HepG2 (cell line): ENCODE data around the gene JMJD8. TPM values are rescaled to one million over a fixed set of nuclear protein-coding genes. Genes with fewer than 3 reads are reported as not detected.

Experiments
- MTF2 ChIP-seq: sonication (generic); formaldehyde crosslinking; IDR thresholded peaks from 2 replicates; pipeline ENCODE4 v1.5.0; 2020; ENCODE audit warnings: missing genetic modification reagents, borderline replicate concordance
- PCBP1 ChIP-seq: fragments of 200-400 bp; formaldehyde crosslinking; IDR thresholded peaks from 2 replicates; pipeline ENCODE4 v1.6.1; 2017; ENCODE audit warnings: mild to moderate bottlenecking, low read depth, low read length, borderline replicate concordance
- SKI ChIP-seq: fragments of 450-650 bp; IDR thresholded peaks from one replicate; pipeline ENCODE4 v1.6.1; 2018; ENCODE audit warnings: mild to moderate bottlenecking; ENCODE audit not compliant: partially characterized antibody
- TBX2 ChIP-seq: sonication (generic); formaldehyde crosslinking; IDR thresholded peaks from 2 replicates; pipeline ENCODE4 v1.5.0; 2020; ENCODE audit warnings: missing genetic modification reagents, mild to moderate bottlenecking, borderline replicate concordance
- TCF12 ChIP-seq, 2 experiments: fragments of 450-650 bp in 1 of 2; sonication (generic) in 1 of 2; formaldehyde crosslinking in 1 of 2; IDR thresholded peaks; 2 replicates each; pipeline versions ENCODE4 v1.6.1 to v1.8.0; 2017 to 2022; ENCODE audit warnings: antibody characterized with exemption in 1 of 2, mild to moderate bottlenecking in 1 of 2, missing genetic modification reagents in 1 of 2, moderate library complexity in 1 of 2
- XRCC5 ChIP-seq: fragments of 200-400 bp; formaldehyde crosslinking; optimal IDR thresholded peaks from 2 replicates; pipeline ENCODE3; 2017; ENCODE audit warnings: mild to moderate bottlenecking, low read length
- ZFP41 ChIP-seq: sonication (generic); formaldehyde crosslinking; IDR thresholded peaks from 2 replicates; pipeline ENCODE4 v1.4.0; 2020; ENCODE audit warnings: mild to moderate bottlenecking, missing genetic modification reagents, borderline replicate concordance
- ZNF256 ChIP-seq: sonication (generic); formaldehyde crosslinking; conservative IDR thresholded peaks from 2 replicates; pipeline ENCODE4 v1.4.0; 2020; ENCODE audit warnings: missing genetic modification reagents
- ZNF382 ChIP-seq: sonication (generic); formaldehyde crosslinking; IDR thresholded peaks from 2 replicates; pipeline ENCODE4 v1.5.0; 2020; ENCODE audit warnings: missing genetic modification reagents, mild to moderate bottlenecking, borderline replicate concordance
- ZNF563 ChIP-seq: sonication (generic); formaldehyde crosslinking; IDR thresholded peaks from 2 replicates; pipeline ENCODE4 v1.8.0; 2022; ENCODE audit warnings: mild to moderate bottlenecking, moderate library complexity, missing genetic modification reagents
- ZNF564 ChIP-seq: sonication (generic); formaldehyde crosslinking; IDR thresholded peaks from 2 replicates; pipeline ENCODE4 v1.8.1; 2023; ENCODE audit warnings: mild to moderate bottlenecking, missing genetic modification reagents
- ZNF777 ChIP-seq: sonication (generic); formaldehyde crosslinking; IDR thresholded peaks from 2 replicates; pipeline ENCODE4 v1.4.0; 2020; ENCODE audit warnings: missing genetic modification reagents
- ZNF788 ChIP-seq: sonication (generic); formaldehyde crosslinking; IDR thresholded peaks from 2 replicates; pipeline ENCODE4 v1.5.0; 2020; ENCODE audit warnings: mild to moderate bottlenecking, missing genetic modification reagents, borderline replicate concordance
- polyA plus RNA-seq, 8 experiments: library from polyadenylated mRNA; depleted of rRNA in 3 of 8; stranded (reverse) in 7 of 8; unstranded in 1 of 8; fragments of >200 nt; fragmentation: Illumina TruSeq in 4 of 8; extraction: Trizol in 4 of 8; gene quantifications; 2 replicates each; pipeline versions ENCODE4 v1.2.1 to v1.2.3, GENCODE V29; 2011 to 2016; ENCODE audit warnings: low read depth in 4 of 8, missing spikeins in 1 of 8, mixed read lengths in 1 of 8; ENCODE audit not compliant: insufficient read depth in 1 of 8
- total RNA-seq, 5 experiments: library from RNA; depleted of rRNA; stranded (reverse); fragments of >200 nt; fragmentation: Illumina TruSeq; extraction: Trizol; gene quantifications; 2 replicates each; pipeline ENCODE4 v1.2.3, GENCODE V29; 2016; ENCODE audit warnings: low read depth in 1 of 5
- TF ChIP-seq, protein P1 (sequence below): sonication (generic); formaldehyde crosslinking; IDR thresholded peaks from 2 replicates; pipeline ENCODE4 v1.5.0; 2020; ENCODE audit warnings: missing genetic modification reagents, mild to moderate bottlenecking, borderline replicate concordance
- TF ChIP-seq, protein P2 (sequence below): sonication (generic); formaldehyde crosslinking; IDR thresholded peaks from 2 replicates; pipeline ENCODE4 v1.8.1; 2022; ENCODE audit warnings: mild to moderate bottlenecking, missing genetic modification reagents
- TF ChIP-seq, protein P3 (sequence below): sonication (generic); formaldehyde crosslinking; IDR thresholded peaks from 2 replicates; pipeline ENCODE4 v1.4.0; 2020; ENCODE audit warnings: missing genetic modification reagents
- TF ChIP-seq, protein P4 (sequence below): sonication (generic); formaldehyde crosslinking; IDR thresholded peaks from 2 replicates; pipeline ENCODE4 v1.4.0; 2020; ENCODE audit warnings: missing genetic modification reagents, mild to moderate bottlenecking, borderline replicate concordance

Gene JMJD8
- total and polyA plus RNA-seq, 2 of the 13 experiments (the other 11 are each of a cell fraction or from before 2014, with no cell fraction given): 2.6 to 11.8 TPM

DNA sequence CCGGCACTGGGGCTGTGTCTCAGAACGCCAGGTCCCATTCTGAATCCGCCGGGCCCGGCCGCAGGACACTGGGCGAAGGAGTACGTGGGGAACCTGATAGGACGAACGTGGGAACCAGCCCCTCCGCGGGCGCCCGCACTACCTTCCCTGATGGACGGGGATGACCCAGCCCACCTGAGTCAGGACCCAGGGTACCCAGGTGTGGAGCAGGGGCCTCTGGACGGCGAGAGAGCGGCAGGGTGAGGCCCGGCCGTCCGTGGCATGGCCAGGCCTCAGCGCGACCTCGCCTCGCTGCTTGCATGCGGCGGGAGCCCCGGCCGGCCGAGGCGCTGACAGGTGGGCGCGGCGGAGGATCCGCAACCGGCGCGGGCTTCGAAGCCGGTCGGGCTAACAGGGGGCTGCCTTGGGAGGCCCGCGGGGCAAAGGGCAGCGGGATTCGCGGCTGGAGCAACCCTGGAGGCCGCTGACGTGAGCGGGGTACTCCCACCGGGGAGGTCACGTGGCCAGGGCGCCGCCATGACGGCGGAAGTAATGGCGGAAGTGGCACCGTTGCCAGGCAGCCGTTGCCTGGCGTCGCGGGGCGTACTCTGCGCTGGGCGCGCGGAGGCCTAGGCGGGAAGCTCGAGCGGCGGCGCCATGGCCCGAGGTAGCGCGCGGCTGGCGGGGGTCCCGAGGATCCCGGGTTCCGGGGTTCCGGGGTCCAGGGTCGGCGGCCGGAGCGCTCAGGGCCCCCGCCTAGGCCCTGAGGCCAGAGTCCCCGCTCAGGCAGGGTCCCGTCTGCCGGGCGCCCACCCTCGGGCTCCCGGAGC, 35.1 kb downstream of the JMJD8 start, which contains the start of gene WDR90 (continued):
- TF ChIP-seq, protein P1, sequence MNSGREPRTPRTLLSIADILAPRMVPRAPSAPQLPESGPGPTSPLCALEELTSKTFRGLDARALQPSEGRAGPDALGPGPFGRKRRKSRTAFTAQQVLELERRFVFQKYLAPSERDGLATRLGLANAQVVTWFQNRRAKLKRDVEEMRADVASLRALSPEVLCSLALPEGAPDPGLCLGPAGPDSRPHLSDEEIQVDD (CRISPR knock-in tag): peak; percentile 76; the same call in 1 of the 2 replicates
- TF ChIP-seq ZFP41 (CRISPR knock-in tag): 0 out of 2 replicates have a peak, but pooled peaks have one; percentile 32
- TF ChIP-seq, protein P2, sequence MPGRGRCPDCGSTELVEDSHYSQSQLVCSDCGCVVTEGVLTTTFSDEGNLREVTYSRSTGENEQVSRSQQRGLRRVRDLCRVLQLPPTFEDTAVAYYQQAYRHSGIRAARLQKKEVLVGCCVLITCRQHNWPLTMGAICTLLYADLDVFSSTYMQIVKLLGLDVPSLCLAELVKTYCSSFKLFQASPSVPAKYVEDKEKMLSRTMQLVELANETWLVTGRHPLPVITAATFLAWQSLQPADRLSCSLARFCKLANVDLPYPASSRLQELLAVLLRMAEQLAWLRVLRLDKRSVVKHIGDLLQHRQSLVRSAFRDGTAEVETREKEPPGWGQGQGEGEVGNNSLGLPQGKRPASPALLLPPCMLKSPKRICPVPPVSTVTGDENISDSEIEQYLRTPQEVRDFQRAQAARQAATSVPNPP (CRISPR knock-in tag): 0 out of 2 replicates have a peak, but pooled peaks have one; percentile 60
- no peak for TF ChIP-seq TCF12 (IDR thresholded peaks at IDR 0.05)
- TF ChIP-seq TCF12 (CRISPR knock-in tag; IDR thresholded peaks at IDR 0.05): peak; percentile 80; the same call in 1 of the 2 replicates
- TF ChIP-seq, protein P3, sequence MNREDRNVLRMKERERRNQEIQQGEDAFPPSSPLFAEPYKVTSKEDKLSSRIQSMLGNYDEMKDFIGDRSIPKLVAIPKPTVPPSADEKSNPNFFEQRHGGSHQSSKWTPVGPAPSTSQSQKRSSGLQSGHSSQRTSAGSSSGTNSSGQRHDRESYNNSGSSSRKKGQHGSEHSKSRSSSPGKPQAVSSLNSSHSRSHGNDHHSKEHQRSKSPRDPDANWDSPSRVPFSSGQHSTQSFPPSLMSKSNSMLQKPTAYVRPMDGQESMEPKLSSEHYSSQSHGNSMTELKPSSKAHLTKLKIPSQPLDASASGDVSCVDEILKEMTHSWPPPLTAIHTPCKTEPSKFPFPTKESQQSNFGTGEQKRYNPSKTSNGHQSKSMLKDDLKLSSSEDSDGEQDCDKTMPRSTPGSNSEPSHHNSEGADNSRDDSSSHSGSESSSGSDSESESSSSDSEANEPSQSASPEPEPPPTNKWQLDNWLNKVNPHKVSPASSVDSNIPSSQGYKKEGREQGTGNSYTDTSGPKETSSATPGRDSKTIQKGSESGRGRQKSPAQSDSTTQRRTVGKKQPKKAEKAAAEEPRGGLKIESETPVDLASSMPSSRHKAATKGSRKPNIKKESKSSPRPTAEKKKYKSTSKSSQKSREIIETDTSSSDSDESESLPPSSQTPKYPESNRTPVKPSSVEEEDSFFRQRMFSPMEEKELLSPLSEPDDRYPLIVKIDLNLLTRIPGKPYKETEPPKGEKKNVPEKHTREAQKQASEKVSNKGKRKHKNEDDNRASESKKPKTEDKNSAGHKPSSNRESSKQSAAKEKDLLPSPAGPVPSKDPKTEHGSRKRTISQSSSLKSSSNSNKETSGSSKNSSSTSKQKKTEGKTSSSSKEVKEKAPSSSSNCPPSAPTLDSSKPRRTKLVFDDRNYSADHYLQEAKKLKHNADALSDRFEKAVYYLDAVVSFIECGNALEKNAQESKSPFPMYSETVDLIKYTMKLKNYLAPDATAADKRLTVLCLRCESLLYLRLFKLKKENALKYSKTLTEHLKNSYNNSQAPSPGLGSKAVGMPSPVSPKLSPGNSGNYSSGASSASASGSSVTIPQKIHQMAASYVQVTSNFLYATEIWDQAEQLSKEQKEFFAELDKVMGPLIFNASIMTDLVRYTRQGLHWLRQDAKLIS: no peak; the same call in 1 of the 2 replicates
- TF ChIP-seq ZNF382 (CRISPR knock-in tag): no peak
- TF ChIP-seq ZNF777 (CRISPR knock-in tag): peak; percentile 39; the same call in 1 of the 2 replicates
- TF ChIP-seq, protein P4, sequence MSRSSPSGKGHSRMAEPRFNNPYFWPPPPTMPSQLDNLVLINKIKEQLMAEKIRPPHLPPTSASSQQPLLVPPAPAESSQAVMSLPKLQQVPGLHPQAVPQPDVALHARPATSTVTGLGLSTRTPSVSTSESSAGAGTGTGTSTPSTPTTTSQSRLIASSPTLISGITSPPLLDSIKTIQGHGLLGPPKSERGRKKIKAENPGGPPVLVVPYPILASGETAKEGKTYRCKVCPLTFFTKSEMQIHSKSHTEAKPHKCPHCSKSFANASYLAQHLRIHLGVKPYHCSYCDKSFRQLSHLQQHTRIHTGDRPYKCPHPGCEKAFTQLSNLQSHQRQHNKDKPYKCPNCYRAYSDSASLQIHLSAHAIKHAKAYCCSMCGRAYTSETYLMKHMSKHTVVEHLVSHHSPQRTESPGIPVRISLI: peak; percentile 51; the same call in 1 of the 2 replicates
- TF ChIP-seq ZNF563: peak; percentile 91
- TF ChIP-seq MTF2 (CRISPR knock-in tag): no peak; the same call in 1 of the 2 replicates
- TF ChIP-seq ZNF256: no peak
- peak; percentile 54 for TF ChIP-seq SKI
- TF ChIP-seq XRCC5: peak; percentile 73
- peak; percentile 85; the same call in 1 of the 2 replicates for TF ChIP-seq ZNF788
- TF ChIP-seq PCBP1: no peak
- peak; percentile 69; the same call in 1 of the 2 replicates for TF ChIP-seq ZNF564 (CRISPR knock-in tag)
- peak; percentile 83 for TF ChIP-seq TBX2 (CRISPR knock-in tag)
